NCI-H187 treated with DMSO at 0.1 percent for 48 hours (cell line): ENCODE data around the gene CIB4.
"Not testable (repeated sequence)": the region's sequence is repeated elsewhere in the genome, so short reads cannot be mapped to it uniquely, and the experiment has no call there.

Experiments
- DNase-seq: peaks from one replicate; lab custom pipeline; 2025; lab: John Stamatoyannopoulos, UW

The CIB4 gene

GRCh38 chr2:26568076-26568890 is 72.9 kb downstream of the CIB4 start:
- DNase-seq: no peak

GRCh38 chr2:26567534-26567933 is 73.6 kb downstream of the CIB4 start:
- no peak for DNase-seq

GRCh38 chr2:26566731-26567130 is 74.4 kb downstream of the CIB4 start:
- not testable (repeated sequence) for DNase-seq

- DNase-seq: no peak
Measured at GRCh38 chr2:26566081-26566375, 75.1 kb downstream of the CIB4 start.

GRCh38 chr2:26564121-26564644 is 77.0 kb downstream of the CIB4 start:
- DNase-seq: no peak

- DNase-seq: no peak
Measured at GRCh38 chr2:26563686-26564085, 77.5 kb downstream of the CIB4 start.

GRCh38 chr2:26562811-26563645 is 78.1 kb downstream of the CIB4 start:
- no peak for DNase-seq

- DNase-seq: no peak
Measured at GRCh38 chr2:26561918-26562810, 79.0 kb downstream of the CIB4 start.

GRCh38 chr2:26561376-26561775 is 79.8 kb downstream of the CIB4 start:
- DNase-seq: no peak

GRCh38 chr2:26560892-26561291 is 80.3 kb downstream of the CIB4 start:
- DNase-seq: no peak

- DNase-seq: no peak
Measured at GRCh38 chr2:26559556-26559955, 81.6 kb downstream of the CIB4 start.

- DNase-seq: no peak
Measured at GRCh38 chr2:26559044-26559405, 82.1 kb downstream of the CIB4 start.

- DNase-seq: no peak
Measured at GRCh38 chr2:26558271-26559043, 82.7 kb downstream of the CIB4 start.

- DNase-seq: no peak
Measured at GRCh38 chr2:26557244-26557925, 83.8 kb downstream of the CIB4 start.

- no peak for DNase-seq
Measured at GRCh38 chr2:26556309-26557243, 84.6 kb downstream of the CIB4 start.

GRCh38 chr2:26555246-26556133 is 85.7 kb downstream of the CIB4 start:
- no peak for DNase-seq

- no peak for DNase-seq
Measured at GRCh38 chr2:26552641-26553374, 88.4 kb downstream of the CIB4 start.
